Fibroblast of villous mesenchyme (primary cell): ENCODE data around the gene ATP11A. TPM values are rescaled to one million over a fixed set of nuclear protein-coding genes. Genes with fewer than 3 reads are reported as not detected.
A peak's percentile ranks its signal among the peaks of the same experiment; 100 is the strongest.

Source experiments
- DNase-seq: peaks from one replicate; pipeline ENCODE4 v3.0.0-alpha.2; 2010; ENCODE audit warnings: low read depth
- H3K4me3 ChIP-seq: 2 replicates; pipeline ENCODE4 v1.5.1; 2011; ENCODE audit warnings: low read depth, mild to moderate bottlenecking, low read length
- total RNA-seq: library from RNA; depleted of rRNA; stranded (reverse); fragments of >200 nt; gene quantifications from 2 replicates; pipeline ENCODE4 v1.2.3, GENCODE V29; 2012
- TF ChIP-seq, protein P1 (sequence below): IDR thresholded peaks from 2 replicates; pipeline ENCODE4 v1.5.1; 2012; ENCODE audit warnings: low read depth, mild to moderate bottlenecking, low read length; ENCODE audit not compliant: insufficient read depth

ATP11A gene
- total RNA-seq, 1 donor = 6.9 TPM

DNA sequence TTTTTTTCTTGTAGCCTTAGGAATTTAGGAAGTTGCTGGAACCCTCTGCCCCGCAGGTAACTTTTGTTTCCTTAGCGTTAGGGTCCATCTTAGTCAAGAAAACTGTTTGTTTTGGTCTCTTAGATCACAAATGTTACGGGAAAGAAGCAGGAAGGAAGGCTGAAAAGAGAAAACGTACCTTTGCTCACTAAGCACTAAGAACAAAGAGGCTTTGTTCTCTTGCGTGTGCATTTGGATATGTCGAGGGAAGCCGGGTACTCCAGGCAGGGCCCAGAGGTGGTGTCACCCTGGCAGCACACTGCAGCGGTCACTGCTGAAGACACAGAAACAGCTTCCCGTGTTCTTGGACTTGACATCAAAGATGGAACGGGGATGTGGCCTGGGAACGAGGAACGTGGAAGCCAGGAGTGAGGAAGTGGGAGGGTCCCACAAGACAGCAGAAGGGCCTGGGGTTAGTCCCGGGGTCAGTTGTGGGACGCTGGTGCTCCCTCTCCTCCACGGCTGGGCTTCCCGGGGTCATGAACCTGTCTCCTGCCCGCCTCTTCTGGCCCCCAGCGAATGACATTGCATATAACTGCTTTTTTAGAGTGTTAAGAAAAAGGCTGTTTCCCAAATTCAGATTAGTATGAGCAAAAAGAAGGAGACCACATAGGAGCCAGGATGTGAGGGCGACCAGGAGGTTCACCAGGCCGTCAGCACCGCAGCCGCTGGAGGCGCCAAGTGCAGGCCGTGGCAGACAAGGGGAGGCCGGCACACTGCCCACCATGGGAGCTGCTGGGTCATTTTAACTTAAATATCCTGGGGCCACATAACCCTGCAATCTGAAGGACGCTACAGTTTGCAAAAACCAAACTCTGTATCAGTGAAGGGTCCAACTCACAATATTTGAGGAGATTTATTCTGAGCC, 31.6 kb downstream of the ATP11A start:
- TF ChIP-seq, protein P1, sequence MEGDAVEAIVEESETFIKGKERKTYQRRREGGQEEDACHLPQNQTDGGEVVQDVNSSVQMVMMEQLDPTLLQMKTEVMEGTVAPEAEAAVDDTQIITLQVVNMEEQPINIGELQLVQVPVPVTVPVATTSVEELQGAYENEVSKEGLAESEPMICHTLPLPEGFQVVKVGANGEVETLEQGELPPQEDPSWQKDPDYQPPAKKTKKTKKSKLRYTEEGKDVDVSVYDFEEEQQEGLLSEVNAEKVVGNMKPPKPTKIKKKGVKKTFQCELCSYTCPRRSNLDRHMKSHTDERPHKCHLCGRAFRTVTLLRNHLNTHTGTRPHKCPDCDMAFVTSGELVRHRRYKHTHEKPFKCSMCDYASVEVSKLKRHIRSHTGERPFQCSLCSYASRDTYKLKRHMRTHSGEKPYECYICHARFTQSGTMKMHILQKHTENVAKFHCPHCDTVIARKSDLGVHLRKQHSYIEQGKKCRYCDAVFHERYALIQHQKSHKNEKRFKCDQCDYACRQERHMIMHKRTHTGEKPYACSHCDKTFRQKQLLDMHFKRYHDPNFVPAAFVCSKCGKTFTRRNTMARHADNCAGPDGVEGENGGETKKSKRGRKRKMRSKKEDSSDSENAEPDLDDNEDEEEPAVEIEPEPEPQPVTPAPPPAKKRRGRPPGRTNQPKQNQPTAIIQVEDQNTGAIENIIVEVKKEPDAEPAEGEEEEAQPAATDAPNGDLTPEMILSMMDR = no peak
- no peak overlapping the region for H3K4me3 ChIP-seq
- no peak for DNase-seq

DNA sequence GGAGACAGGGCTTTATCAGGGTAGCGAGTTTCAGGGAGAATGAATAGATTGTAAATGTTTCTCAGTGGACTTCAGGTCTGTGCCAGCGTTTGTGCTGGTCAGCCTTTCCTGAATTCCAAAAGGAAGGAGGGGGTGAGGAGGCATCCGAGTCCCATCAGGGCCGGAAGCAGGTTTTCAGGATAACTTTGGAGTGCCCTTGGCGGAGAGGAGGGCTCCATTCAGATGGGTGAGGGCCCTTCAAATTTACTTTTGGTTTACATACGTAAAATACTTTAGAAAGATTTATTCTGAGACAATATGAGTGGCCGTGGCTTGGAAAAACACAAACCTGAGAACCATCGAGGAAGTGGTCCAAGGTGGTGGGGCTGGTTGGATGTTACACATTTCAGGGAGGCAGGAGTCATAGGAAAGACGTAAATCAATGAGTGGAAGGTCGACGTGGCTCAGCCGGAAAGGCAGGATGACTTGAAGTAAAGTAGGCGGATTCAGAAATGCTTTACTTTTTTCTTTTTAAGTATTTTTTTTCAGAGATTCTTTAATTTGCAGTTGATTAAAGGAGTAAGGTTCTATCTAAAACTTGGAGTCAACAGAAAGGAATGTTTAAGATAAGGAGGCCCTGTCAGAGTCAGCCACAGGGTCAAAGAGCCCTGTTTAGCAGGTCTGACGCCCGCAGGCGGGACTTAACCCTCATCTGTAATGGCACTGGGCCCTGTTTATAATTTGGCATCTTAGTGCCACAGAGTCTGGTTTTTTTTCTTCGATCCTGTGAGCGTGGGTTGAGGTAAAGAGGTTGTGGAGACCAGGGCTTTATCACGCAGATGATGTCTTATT, 32.8 kb downstream of the ATP11A start:
- DNase-seq = peak; percentile 93
- TF ChIP-seq, protein P1 = no peak
- no peak overlapping the region for H3K4me3 ChIP-seq

DNA sequence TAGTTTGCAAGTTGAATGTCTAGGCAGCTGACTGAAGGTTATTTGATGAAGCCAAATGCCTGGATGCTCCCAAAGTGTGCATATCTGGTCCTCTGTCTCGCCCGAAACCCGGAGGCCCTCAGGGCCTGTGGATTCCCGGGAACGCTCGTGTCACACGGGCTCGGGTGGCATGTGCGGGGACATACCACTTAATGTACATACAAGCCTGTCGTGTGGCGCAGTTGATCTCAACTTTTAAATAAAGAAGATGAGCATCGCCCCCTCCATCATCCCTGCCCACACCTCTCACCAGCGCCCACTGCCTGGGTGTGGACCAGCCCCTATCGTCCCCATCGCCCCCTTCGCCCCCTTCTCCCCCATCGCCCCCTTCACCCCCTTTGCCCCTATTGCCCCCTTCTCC, 33.9 kb downstream of the ATP11A start:
- DNase-seq = no peak
- TF ChIP-seq, protein P1 = no peak
- H3K4me3 ChIP-seq = no peak overlapping the region

DNA sequence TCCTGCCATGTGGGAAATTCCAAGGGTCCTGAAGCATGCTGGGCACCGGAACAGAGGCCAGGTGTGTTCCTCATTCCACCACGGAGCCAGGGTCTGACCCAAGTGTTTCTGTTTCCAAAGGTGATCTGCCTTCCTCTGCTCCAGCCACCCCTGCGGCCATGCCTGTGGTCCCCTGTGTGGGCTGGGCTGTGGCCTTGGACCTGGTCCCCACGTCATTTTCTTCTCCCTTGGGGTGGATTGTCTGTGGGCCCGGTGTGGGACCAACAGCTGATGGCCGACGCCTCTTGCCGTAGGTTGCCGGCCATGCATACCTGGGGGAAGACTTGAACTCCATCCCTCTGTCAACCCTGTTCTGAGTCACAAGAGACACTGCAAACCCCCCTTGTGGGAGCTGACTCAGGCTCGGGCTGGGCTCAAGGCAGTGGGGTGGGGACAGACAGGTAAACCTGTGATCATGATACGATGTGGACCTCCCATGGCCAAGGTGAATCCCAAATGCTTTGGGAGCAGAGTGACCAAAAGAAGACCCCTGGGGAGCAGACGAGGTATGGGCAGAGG, 35.0 kb downstream of the ATP11A start:
- no peak for DNase-seq
- TF ChIP-seq, protein P1 = no peak
- H3K4me3 ChIP-seq = no peak overlapping the region

DNA sequence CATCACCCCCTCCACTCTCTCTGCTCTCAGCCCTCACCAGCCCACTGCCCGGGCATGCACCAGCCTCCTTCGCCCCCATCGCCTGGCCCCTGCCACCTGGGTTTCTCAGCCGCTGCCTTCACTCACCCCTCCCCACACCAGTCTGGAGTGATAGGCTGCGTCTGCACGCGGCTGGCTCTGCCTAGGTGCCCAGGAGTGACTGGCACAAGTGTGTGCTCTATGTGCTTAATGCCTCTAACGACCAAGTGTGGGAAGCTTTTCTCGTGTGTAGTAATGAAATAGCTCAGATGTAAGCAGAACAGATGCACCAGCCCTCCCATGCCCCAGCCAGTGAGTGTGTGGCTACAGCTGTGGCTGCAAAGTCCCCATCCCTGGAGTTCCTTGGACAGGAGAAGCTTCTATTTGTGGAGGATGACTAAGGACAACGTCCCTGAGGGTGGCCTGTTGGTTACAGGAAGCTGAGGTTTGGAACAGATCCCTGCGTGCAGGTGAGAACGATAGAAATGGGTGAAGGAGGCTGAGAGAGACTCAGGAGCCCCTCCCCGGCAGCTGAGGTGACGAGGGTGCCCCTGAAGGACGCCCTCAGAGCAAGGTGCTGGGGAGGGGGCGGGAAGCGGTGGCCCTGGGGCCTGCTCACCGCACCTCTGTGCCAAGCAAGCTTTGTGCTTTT, 35.6 kb downstream of the ATP11A start:
- no peak overlapping the region for H3K4me3 ChIP-seq
- TF ChIP-seq, protein P1 = no peak
- DNase-seq = no peak

DNA sequence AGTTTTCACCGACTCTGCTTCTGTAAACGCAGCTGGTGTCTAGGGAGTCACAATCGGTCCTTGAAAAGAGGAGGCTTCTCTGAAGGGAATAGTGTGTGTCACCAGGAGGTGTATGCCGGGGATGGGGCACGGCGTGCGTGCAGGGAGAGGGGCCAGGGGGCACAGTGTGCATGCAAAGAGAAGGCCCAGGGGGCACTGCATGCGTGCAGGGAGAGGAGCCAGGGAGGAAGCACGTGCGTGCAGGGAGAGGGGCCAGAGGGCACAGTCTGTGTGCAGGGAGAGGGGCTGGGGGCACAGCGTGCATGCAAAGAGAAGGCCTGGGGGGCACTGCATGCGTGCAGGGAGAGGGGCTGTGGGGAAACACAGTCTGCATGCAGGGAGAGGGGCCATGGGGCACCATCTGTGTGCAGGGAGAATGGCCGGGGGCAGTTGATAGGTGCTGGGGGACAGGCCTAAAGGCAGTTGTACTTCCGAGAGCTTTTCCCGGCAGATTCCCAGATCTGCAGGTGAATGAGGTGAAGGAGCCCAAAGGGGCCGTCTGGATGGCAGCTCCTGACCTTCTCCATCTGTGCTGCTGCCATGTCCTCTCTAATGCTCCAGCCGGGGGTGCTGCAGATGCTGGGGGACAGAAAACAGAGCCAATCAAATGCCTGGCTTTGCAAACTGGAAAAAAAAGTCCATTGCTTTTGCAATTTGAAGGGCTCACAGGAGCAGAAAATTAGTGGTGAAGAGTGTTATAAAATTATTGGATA, 36.4 kb downstream of the ATP11A start:
- no peak for DNase-seq
- TF ChIP-seq, protein P1 = no peak
- no peak overlapping the region for H3K4me3 ChIP-seq
